Caco-2 (cell line): ENCODE data around the gene PRR35. TPM values are rescaled to one million over a fixed set of nuclear protein-coding genes. Genes with fewer than 3 reads are reported as not detected.

ENCODE experiments used
- BruUV-seq: library from RNA; stranded (reverse); fragments of 400-500 nt; replicated peaks from 2 replicates; lab custom pipeline; 2021; lab: Mats Ljungman, UMichigan
- CTCF ChIA-PET: fragments of 300-600 bp; sonication (Branson Sonifier 250); formaldehyde crosslinking; loops from one replicate; lab custom pipeline; 2022; ENCODE audit warnings: antibody characterized with exemption; lab: Charles Lee
- POLR2A ChIA-PET: fragments of 300-600 bp; sonication (Branson Sonifier 250); formaldehyde crosslinking; loops from one replicate; lab custom pipeline; 2022; ENCODE audit warnings: antibody characterized with exemption; lab: Charles Lee
- DNase-seq, 2 experiments: peaks; one replicate each; pipeline versions ENCODE4 v3.0.0 to v3.0.0-alpha.2; 2020 to 2022
- H3K27me3 ChIP-seq: replicated peaks from 2 replicates; pipeline ENCODE4 v1.6.0; 2011; ENCODE audit warnings: low read length; ENCODE audit not compliant: control insufficient read depth, insufficient read depth
- H3K36me3 ChIP-seq: 2 replicates; pipeline ENCODE4 v1.5.1; 2011; ENCODE audit warnings: low read length; ENCODE audit not compliant: control insufficient read depth, insufficient read depth
- H3K4me1 ChIP-seq: fragments of 250-450 bp; sonication (Bioruptor Pico); 2 replicates; pipeline ENCODE4 v1.5.1; 2020; ENCODE audit warnings: mild to moderate bottlenecking
- H3K4me3 ChIP-seq: 2 replicates; pipeline ENCODE4 v1.5.1; 2011; ENCODE audit warnings: low read depth, mild to moderate bottlenecking, control low read depth, low read length
- H3K9me3 ChIP-seq: fragments of 250-450 bp; sonication (Bioruptor Pico); 2 replicates; pipeline ENCODE4 v1.5.1; 2020; ENCODE audit warnings: mild to moderate bottlenecking, moderate library complexity
- H3K27ac Mint-ChIP-seq: one replicate; pipeline ENCODE4 v1.8.0; 2022; ENCODE audit warnings: mixed read lengths; ENCODE audit not compliant: unreplicated experiment
- H3K27me3 Mint-ChIP-seq: one replicate; pipeline ENCODE4 v1.8.0; 2022; ENCODE audit warnings: mixed read lengths; ENCODE audit not compliant: insufficient read depth, unreplicated experiment
- H3K36me3 Mint-ChIP-seq: one replicate; pipeline ENCODE4 v1.8.0; 2022; ENCODE audit warnings: mild to moderate bottlenecking, mixed read lengths; ENCODE audit not compliant: insufficient read depth, unreplicated experiment
- H3K4me1 Mint-ChIP-seq: one replicate; pipeline ENCODE4 v1.8.0; 2022; ENCODE audit warnings: low read depth, mixed read lengths; ENCODE audit not compliant: unreplicated experiment
- H3K4me3 Mint-ChIP-seq: one replicate; pipeline ENCODE4 v1.8.0; 2022; ENCODE audit warnings: mild to moderate bottlenecking, moderate library complexity, mixed read lengths; ENCODE audit not compliant: unreplicated experiment
- H3K9me3 Mint-ChIP-seq: one replicate; pipeline ENCODE4 v1.8.0; 2022; ENCODE audit warnings: mixed read lengths; ENCODE audit not compliant: unreplicated experiment
- intact Hi-C: fragments of 100-400 bp; cut with micrococcal nuclease; formaldehyde crosslinking; loops from one replicate; pipeline ENCODE4 v1.10.0; 2022; ENCODE audit not compliant: unreplicated experiment
- total RNA-seq: library from RNA; stranded (reverse); gene quantifications from 2 replicates; pipeline ENCODE4 v1.2.3, GENCODE V29; 2022
- TF ChIP-seq, protein P1 (sequence below), 2 experiments: fragments of 200-600 bp in 1 of 2; IDR thresholded peaks; 1 replicate in 1 of 2; 2 replicates in 1 of 2; pipeline versions ENCODE4 v1.5.1 to v1.8.0; 2011 to 2022; ENCODE audit warnings: antibody characterized with exemption in 1 of 2, control low read depth in 1 of 2, inconsistent platforms in 1 of 2, low read depth in 1 of 2, low read length in 1 of 2, mild to moderate bottlenecking in 1 of 2, moderate library complexity in 1 of 2; ENCODE audit not compliant: insufficient read depth in 1 of 2, severe bottlenecking in 1 of 2, unreplicated experiment in 1 of 2

PRR35 gene
- total RNA-seq, 1 experiment from 2014 or later, result not detected

DNA sequence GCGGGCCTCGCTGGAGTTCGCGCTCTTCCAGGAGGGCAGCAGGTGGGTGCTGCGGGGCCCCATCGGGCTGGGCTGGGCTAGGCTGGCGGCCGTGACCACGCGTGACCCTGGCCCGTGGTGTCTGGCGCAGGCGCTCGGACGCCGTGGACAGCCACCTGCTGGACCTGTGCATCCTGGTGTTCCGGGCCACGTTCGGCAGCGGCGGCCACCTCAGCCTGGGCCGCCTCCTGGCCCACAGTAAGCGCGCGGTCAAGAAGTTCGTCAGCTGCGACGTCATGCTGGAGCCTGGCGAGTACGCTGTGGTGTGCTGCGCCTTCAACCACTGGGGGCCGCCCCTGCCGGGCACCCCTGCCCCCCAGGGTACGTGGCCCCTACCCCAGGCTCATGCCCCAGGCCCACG is 8.0 kb upstream of the PRR35 start:
- BruUV-seq, result no TSS peak
- DNase-seq, result no peak
- H3K36me3 Mint-ChIP-seq, result no peaks in the 10 kb centered on the region
- CTCF ChIA-PET, result no interaction called here
- Histone ChIP-seq H3K36me3 (peaks cover 2% of the 10 kb centered on the region), H3K4me3 (no peak overlapping the region), H3K27me3 (no peaks in the 10 kb centered on the region), H3K9me3 (no peaks in the 10 kb centered on the region), H3K4me1 (no peaks in the 10 kb centered on the region)
- H3K27me3 Mint-ChIP-seq, result no peaks in the 10 kb centered on the region
- H3K9me3 Mint-ChIP-seq, result no peaks in the 10 kb centered on the region
- no peak overlapping the region for H3K27ac Mint-ChIP-seq
- no peak overlapping the region for H3K4me3 Mint-ChIP-seq
- intact Hi-C loops, result no loop called here
- POLR2A ChIA-PET, result no interaction called here
- TF ChIP-seq, protein P1, sequence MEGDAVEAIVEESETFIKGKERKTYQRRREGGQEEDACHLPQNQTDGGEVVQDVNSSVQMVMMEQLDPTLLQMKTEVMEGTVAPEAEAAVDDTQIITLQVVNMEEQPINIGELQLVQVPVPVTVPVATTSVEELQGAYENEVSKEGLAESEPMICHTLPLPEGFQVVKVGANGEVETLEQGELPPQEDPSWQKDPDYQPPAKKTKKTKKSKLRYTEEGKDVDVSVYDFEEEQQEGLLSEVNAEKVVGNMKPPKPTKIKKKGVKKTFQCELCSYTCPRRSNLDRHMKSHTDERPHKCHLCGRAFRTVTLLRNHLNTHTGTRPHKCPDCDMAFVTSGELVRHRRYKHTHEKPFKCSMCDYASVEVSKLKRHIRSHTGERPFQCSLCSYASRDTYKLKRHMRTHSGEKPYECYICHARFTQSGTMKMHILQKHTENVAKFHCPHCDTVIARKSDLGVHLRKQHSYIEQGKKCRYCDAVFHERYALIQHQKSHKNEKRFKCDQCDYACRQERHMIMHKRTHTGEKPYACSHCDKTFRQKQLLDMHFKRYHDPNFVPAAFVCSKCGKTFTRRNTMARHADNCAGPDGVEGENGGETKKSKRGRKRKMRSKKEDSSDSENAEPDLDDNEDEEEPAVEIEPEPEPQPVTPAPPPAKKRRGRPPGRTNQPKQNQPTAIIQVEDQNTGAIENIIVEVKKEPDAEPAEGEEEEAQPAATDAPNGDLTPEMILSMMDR (IDR thresholded peaks at IDR 0.05; ENCODE audit: insufficient read depth in 1 of 2, low read depth in 1 of 2, low read length in 1 of 2, severe bottlenecking in 1 of 2, unreplicated experiment in 1 of 2), result no peak
- no peaks in the 10 kb centered on the region for H3K4me1 Mint-ChIP-seq

DNA sequence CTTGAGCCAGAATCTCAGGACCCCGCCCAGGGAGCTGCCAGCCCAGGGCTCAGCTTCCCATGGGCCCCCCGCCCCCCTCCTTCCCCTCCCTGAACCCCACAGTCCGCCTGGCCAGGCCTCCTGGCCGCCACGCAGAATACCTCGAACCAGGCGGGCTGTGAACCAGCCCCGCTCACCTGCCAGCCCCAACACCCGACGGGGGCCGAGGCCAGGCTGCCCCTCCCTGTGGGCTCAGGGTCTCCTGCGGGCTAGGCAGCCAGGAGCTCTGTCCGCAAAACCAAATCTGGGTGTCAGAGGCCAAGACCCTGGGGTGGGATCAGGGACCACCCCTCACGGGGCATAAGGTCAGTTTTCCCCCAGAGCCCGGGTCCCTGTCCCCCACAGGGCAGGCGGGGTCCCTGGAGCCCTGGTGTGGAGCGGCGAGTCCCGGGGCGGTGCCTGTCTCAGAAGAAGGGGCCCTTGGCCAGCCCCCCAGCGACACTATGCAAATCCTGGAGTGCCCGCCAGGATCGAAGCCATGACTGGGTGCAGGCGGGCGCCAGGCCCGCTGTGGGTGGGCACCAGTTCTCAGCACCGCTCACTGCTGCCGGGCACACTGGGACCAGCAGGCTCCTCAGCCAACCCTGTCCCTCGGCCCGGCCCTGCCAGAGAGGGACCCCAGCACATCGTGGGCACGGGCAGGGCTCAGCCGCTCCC is 6.4 kb upstream of the PRR35 start:
- CTCF ChIA-PET, result no interaction called here

DNA sequence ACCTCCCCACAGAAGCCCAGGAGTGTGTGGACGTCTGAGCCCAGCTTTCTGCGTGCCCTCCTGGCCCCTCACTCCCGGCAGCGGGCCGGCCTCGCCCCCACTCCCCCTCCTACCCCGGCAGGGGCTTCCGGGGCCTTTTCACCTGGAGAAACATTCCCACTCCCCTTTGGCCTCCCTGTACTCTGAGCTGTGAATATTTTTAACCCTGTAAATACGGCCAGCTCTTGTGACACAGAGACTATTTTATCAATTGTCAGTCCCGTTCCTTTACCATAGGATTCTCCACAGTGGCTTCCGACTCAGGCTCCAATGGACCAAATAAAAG is 5.9 kb upstream of the PRR35 start:
- H3K27ac Mint-ChIP-seq, result no peak overlapping the region
- H3K4me3 Mint-ChIP-seq, result no peak overlapping the region
- Histone ChIP-seq H3K36me3 (no peaks in the 10 kb centered on the region; the same call in none of the 2 replicates), H3K4me3 (no peak overlapping the region), H3K27me3 (no peaks in the 10 kb centered on the region), H3K4me1 (no peaks in the 10 kb centered on the region), H3K9me3 (no peaks in the 10 kb centered on the region)
- ChIA-PET CTCF (no interaction called here), POLR2A (no interaction called here)
- no peak for DNase-seq
- H3K4me1 Mint-ChIP-seq, result no peaks in the 10 kb centered on the region
- no peaks in the 10 kb centered on the region for H3K9me3 Mint-ChIP-seq
- TF ChIP-seq, protein P1 (IDR thresholded peaks at IDR 0.05; ENCODE audit: insufficient read depth in 1 of 2, low read depth in 1 of 2, low read length in 1 of 2, severe bottlenecking in 1 of 2, unreplicated experiment in 1 of 2), result no peak
- intact Hi-C loops, result no loop called here
- H3K27me3 Mint-ChIP-seq, result no peaks in the 10 kb centered on the region
- BruUV-seq, result no TSS peak
- no peaks in the 10 kb centered on the region for H3K36me3 Mint-ChIP-seq

More for the DNA sequence above, 6.4 kb upstream of the PRR35 start:
- Histone ChIP-seq H3K27me3 (no peaks in the 10 kb centered on the region), H3K4me3 (no peak overlapping the region), H3K4me1 (no peaks in the 10 kb centered on the region), H3K9me3 (no peaks in the 10 kb centered on the region), H3K36me3 (no peaks in the 10 kb centered on the region; the same call in none of the 2 replicates)
- H3K4me3 Mint-ChIP-seq, result no peak overlapping the region
- TF ChIP-seq, protein P1 (IDR thresholded peaks at IDR 0.05; ENCODE audit: insufficient read depth in 1 of 2, low read depth in 1 of 2, low read length in 1 of 2, severe bottlenecking in 1 of 2, unreplicated experiment in 1 of 2), result no peak
- H3K4me1 Mint-ChIP-seq, result no peaks in the 10 kb centered on the region
- H3K27me3 Mint-ChIP-seq, result no peaks in the 10 kb centered on the region
- no peaks in the 10 kb centered on the region for H3K36me3 Mint-ChIP-seq
- DNase-seq, result no peak
- POLR2A ChIA-PET, result no interaction called here
- no TSS peak for BruUV-seq
- intact Hi-C loops, result no loop called here
- no peak overlapping the region for H3K27ac Mint-ChIP-seq
- no peaks in the 10 kb centered on the region for H3K9me3 Mint-ChIP-seq
